ENCODE measurements around the gene ASF1B.

GRCh38 chr19:14117668-14118164 is 18.7 kb downstream of the ASF1B start, which contains the start of gene PRKACA:
- TF ChIP-seq CTCF (IDR thresholded peaks at IDR 0.05; ENCODE audit: low read depth, low read length, poor library complexity, severe bottlenecking) (no peak), EZH2phosphoT487 (IDR thresholded peaks at IDR 0.05; ENCODE audit: borderline replicate concordance, low read length) (no peak)

Measured in DOHH2 (cell line).